Gastrocnemius medialis (tissue), 4 donors: ENCODE results near the gene PRR33. TPM values are rescaled to one million over a fixed set of nuclear protein-coding genes. Genes with fewer than 3 reads are reported as not detected.

Experiments
- ATAC-seq, 2 donors: fragments of 150-250 bp; one replicate each; pipeline ENCODE4 v1.9.1; 2016
- DNase-seq, 2 donors: peaks; one replicate each; pipeline ENCODE4 v3.0.0-alpha.2; 2019
- H3K27ac ChIP-seq, 4 donors: fragments of 200-600 bp; sonication (generic); 1 replicate in 1 of 4; 2 replicates in 3 of 4; pipeline ENCODE4 v1.5.1; 2016 to 2018; ENCODE audit warnings: mild to moderate bottlenecking in 2 of 4, moderate library complexity in 1 of 4
- H3K27me3 ChIP-seq, 3 donors: fragments of 200-600 bp; sonication (generic) in 2 of 3; 1 replicate in 1 of 3; 2 replicates in 2 of 3; pipeline versions ENCODE4 v1.5.1 to v1.6.0; 2016 to 2019; ENCODE audit warnings: mild to moderate bottlenecking in 1 of 3, moderate library complexity in 1 of 3
- H3K36me3 ChIP-seq, 2 donors: fragments of 200-600 bp; sonication (generic) in 1 of 2; one replicate each; pipeline ENCODE4 v1.5.1; 2017 to 2018
- H3K4me1 ChIP-seq, 2 donors: fragments of 200-600 bp; sonication (generic) in 1 of 2; one replicate each; pipeline ENCODE4 v1.5.1; 2016 to 2017; ENCODE audit warnings: mild to moderate bottlenecking in 2 of 2
- H3K4me3 ChIP-seq, 4 donors: fragments of 200-600 bp; sonication (generic) in 3 of 4; 1 replicate in 1 of 4; 2 replicates in 3 of 4; pipeline ENCODE4 v1.5.1; 2016 to 2019; ENCODE audit warnings: mild to moderate bottlenecking in 2 of 4
- H3K9me3 ChIP-seq, 3 donors: fragments of 200-600 bp; sonication (generic) in 2 of 3; 1 replicate in 1 of 3; 2 replicates in 2 of 3; pipeline ENCODE4 v1.5.1; 2016 to 2019
- POLR2A ChIP-seq, 2 donors: fragments of 450-650 bp; IDR thresholded peaks; one replicate each; pipeline ENCODE4 v1.6.1; 2017; ENCODE audit warnings: antibody characterized with exemption in 2 of 2, mild to moderate bottlenecking in 2 of 2, moderate library complexity in 2 of 2
- in situ Hi-C, 4 donors: fragments of 200-750 bp; cut with MboI; loops; one replicate each; pipeline versions ENCODE4 v1.15.0 to v1.8.0; 2017; ENCODE audit warnings: low sequenced_read_pairs in 4 of 4
- intact Hi-C: fragments of 100-400 bp; cut with DNase I; formaldehyde crosslinking; loops from one replicate; pipeline ENCODE4 v1.15.1; 2023; ENCODE audit warnings: low total_unique reads
- total RNA-seq, 4 donors: library from RNA; depleted of rRNA; stranded (reverse); fragments of >200 nt; gene quantifications; one replicate each; pipeline versions ENCODE4 v1.1.0 to v1.2.3, GENCODE V29; 2016
- TF ChIP-seq, protein P1 (sequence below), 5 experiments: fragments of 450-650 bp in 3 of 5; fragments of 200-600 bp in 2 of 5; sonication (generic) in 2 of 5; IDR thresholded peaks in 4 of 5; conservative IDR thresholded peaks in 1 of 5; 1 replicate in 4 of 5; 2 replicates in 1 of 5; pipeline ENCODE4 v1.5.1; 2016 to 2019; ENCODE audit warnings: antibody characterized with exemption in 5 of 5, mild to moderate bottlenecking in 3 of 5, moderate library complexity in 3 of 5

The PRR33 gene
- total RNA-seq, 4 donors from 2014 or later, result 0.16 to 2.3 (median 1.0) TPM

GRCh38 chr11:1864231-1864630 is 27.5 kb downstream of the PRR33 start:
- intact Hi-C loops, result no loop called here
- peak overlapping the region; percentile 25 to 38 (median 31) for H3K4me3 ChIP-seq
- TF ChIP-seq POLR2A (IDR thresholded peaks at IDR 0.05), result no peak
- TF ChIP-seq, protein P1, sequence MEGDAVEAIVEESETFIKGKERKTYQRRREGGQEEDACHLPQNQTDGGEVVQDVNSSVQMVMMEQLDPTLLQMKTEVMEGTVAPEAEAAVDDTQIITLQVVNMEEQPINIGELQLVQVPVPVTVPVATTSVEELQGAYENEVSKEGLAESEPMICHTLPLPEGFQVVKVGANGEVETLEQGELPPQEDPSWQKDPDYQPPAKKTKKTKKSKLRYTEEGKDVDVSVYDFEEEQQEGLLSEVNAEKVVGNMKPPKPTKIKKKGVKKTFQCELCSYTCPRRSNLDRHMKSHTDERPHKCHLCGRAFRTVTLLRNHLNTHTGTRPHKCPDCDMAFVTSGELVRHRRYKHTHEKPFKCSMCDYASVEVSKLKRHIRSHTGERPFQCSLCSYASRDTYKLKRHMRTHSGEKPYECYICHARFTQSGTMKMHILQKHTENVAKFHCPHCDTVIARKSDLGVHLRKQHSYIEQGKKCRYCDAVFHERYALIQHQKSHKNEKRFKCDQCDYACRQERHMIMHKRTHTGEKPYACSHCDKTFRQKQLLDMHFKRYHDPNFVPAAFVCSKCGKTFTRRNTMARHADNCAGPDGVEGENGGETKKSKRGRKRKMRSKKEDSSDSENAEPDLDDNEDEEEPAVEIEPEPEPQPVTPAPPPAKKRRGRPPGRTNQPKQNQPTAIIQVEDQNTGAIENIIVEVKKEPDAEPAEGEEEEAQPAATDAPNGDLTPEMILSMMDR (IDR thresholded peaks at IDR 0.05 in 4 of 5, conservative IDR thresholded peaks at IDR 0.05 in 1 of 5), result no peak
- no peak for DNase-seq
- peaks cover 5 to 15% (median 12%) of the 10 kb centered on the region in 3 donors for H3K27me3 ChIP-seq
- in situ Hi-C loops, result no loop called here
- H3K36me3 ChIP-seq, result no peaks in the 10 kb centered on the region
- H3K9me3 ChIP-seq, result no peaks in the 10 kb centered on the region
- H3K27ac ChIP-seq, result peak overlapping the region; percentile 64 to 83 (median 76)
- H3K4me1 ChIP-seq, result peaks cover 26 to 37% of the 10 kb centered on the region in 2 donors
- peak; percentile 8 to 25 for ATAC-seq

GRCh38 chr11:1863352-1864216 is 28.1 kb downstream of the PRR33 start:
- ATAC-seq (peak; percentile 79 to 80), DNase-seq (peak; percentile 64 to 71)
- no peaks in the 10 kb centered on the region for H3K9me3 ChIP-seq
- H3K4me1 ChIP-seq, result peaks cover 26 to 32% of the 10 kb centered on the region in 2 donors
- TF ChIP-seq, protein P1 (IDR thresholded peaks at IDR 0.05 in 4 of 5, conservative IDR thresholded peaks at IDR 0.05 in 1 of 5), result no peak
- peak; percentile 20 to 36 for TF ChIP-seq POLR2A (IDR thresholded peaks at IDR 0.05)
- H3K4me3 ChIP-seq, result peak overlapping the region; percentile 26 to 42 (median 37)
- intact Hi-C loops (no loop called here), in situ Hi-C loops (no loop called here)
- peak overlapping the region; percentile 64 to 83 (median 76) for H3K27ac ChIP-seq
- H3K27me3 ChIP-seq, result peaks cover 0 to 9% (median 6%) of the 10 kb centered on the region in 3 donors
- H3K36me3 ChIP-seq, result no peaks in the 10 kb centered on the region

DNA sequence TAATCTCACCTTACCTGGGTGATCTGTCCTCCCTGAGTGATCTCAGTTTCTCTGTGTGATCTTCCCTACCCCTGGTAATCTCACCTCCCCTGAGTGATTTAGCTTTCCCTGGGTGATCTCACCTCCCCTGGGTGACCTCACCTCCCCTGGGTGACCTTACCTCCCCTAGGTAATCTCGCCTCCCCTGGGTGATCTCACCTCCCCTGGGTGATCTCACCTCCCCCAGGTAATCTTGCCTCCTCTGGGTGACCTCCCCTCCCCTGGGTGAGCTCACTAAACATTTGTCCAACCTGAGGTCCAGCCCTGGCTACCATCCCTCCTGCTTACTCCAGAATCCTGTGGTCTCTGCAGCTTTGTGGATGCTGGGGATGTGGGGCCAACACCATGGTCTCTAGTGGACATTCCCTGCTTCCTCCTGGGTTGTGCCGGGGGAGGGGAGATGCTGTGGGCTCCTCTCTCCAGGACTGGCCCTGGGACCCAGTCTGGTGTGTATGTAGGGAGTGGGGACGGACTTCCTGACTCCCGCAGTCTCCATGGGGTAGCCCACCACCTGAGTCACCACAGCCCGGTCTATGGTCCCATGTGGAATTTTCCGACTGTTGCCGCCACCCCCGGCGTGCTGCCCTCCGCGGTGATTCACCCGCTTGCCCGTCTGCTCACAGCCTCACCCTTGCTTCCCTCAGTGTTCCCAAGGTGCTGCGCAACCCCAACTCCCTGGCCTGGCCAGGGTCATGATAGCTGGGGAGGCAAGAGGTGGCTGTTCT is 28.9 kb downstream of the PRR33 start:
- Histone ChIP-seq H3K27me3 (peaks cover 0 to 1% (median 0%) of the 10 kb centered on the region in 3 donors), H3K9me3 (no peaks in the 10 kb centered on the region), H3K4me3 (no peak overlapping the region), H3K36me3 (no peaks in the 10 kb centered on the region), H3K27ac (peak overlapping the region; percentile 64 to 83 (median 76)), H3K4me1 (peaks cover 21 to 30% of the 10 kb centered on the region in 2 donors)
- DNase-seq, result no peak
- no peak for TF ChIP-seq POLR2A (IDR thresholded peaks at IDR 0.05)
- TF ChIP-seq, protein P1 (IDR thresholded peaks at IDR 0.05 in 4 of 5, conservative IDR thresholded peaks at IDR 0.05 in 1 of 5), result no peak
- intact Hi-C loops, result no loop called here
- peak; percentile 30 to 42 for ATAC-seq
- in situ Hi-C loops, result no loop called here

- Histone ChIP-seq H3K4me1 (peaks cover 21 to 30% of the 10 kb centered on the region in 2 donors), H3K4me3 (no peak overlapping the region), H3K27me3 (no peaks in the 10 kb centered on the region), H3K27ac (no peak overlapping the region), H3K9me3 (no peaks in the 10 kb centered on the region), H3K36me3 (no peaks in the 10 kb centered on the region)
- TF ChIP-seq, protein P1 (IDR thresholded peaks at IDR 0.05 in 4 of 5, conservative IDR thresholded peaks at IDR 0.05 in 1 of 5), result no peak
- no peak for TF ChIP-seq POLR2A (IDR thresholded peaks at IDR 0.05)
- DNase-seq (no peak), ATAC-seq (no peak)
- in situ Hi-C loops (no loop called here), intact Hi-C loops (no loop called here)
Measured at GRCh38 chr11:1861435-1862411, 30.0 kb downstream of the PRR33 start.
